Ovary (tissue), 9 donors: ENCODE results near the gene TEX2. TPM values are rescaled to one million over a fixed set of nuclear protein-coding genes. Genes with fewer than 3 reads are reported as not detected.
"Not testable (repeated sequence)": the region's sequence is repeated elsewhere in the genome, so short reads cannot be mapped to it uniquely, and the experiment has no call there.

Experiments used
- DNase-seq, 5 donors: peaks; one replicate each; pipeline ENCODE4 v3.0.0-alpha.2; 2019 to 2020
- H3K27ac ChIP-seq, 2 donors: fragments of 200-600 bp; one replicate each; pipeline versions ENCODE4 v1.5.1 to v1.8.0; 2019 to 2022
- H3K27me3 ChIP-seq: fragments of 200-600 bp; one replicate; pipeline ENCODE4 v1.8.0; 2022
- H3K36me3 ChIP-seq: fragments of 200-600 bp; sonication (generic); one replicate; pipeline ENCODE4 v1.5.1; 2019
- H3K4me1 ChIP-seq: one replicate; pipeline ENCODE4 v1.8.1; 2013; ENCODE audit warnings: mild to moderate bottlenecking, moderate library complexity; ENCODE audit not compliant: insufficient read depth
- H3K4me3 ChIP-seq: fragments of 200-600 bp; sonication (generic); one replicate; pipeline ENCODE4 v1.5.1; 2017
- H3K9me3 ChIP-seq, 2 donors: fragments of 200-600 bp in 1 of 2; sonication (generic) in 1 of 2; one replicate each; pipeline versions ENCODE4 v1.5.1 to v1.8.1; 2013 to 2019; ENCODE audit warnings: mild to moderate bottlenecking in 1 of 2, moderate library complexity in 1 of 2
- EP300 ChIP-seq: sonication (generic); formaldehyde crosslinking; IDR thresholded peaks from one replicate; pipeline ENCODE4 v1.6.1; 2017; ENCODE audit warnings: antibody characterized with exemption
- POLR2A ChIP-seq: fragments of 450-650 bp; IDR thresholded peaks from one replicate; pipeline ENCODE4 v1.6.1; 2017; ENCODE audit warnings: antibody characterized with exemption, mild to moderate bottlenecking, moderate library complexity
- WGBS, 3 donors: extraction: QIAGEN DNeasy Blood & Tissue Kit in 1 of 3; methylation state at CpG; one replicate each; pipeline versions ENCODE4 v1.1.5 to v1.1.7; 2013 to 2017; 5-methylcytosine and 5-hydroxymethylcytosine counted together
- intact Hi-C, 4 donors: fragments of 100-400 bp; cut with DNase I; formaldehyde crosslinking; loops; one replicate each; pipeline versions ENCODE4 v1.11.0 to v1.15.1; 2022 to 2023
- polyA plus RNA-seq, 2 donors: library from polyadenylated mRNA; stranded (reverse); fragments of 200-250 nt in 1 of 2; fragments of 350-450 nt in 1 of 2; fragmentation: Illumina TruSeq in 1 of 2; extraction: RNeasy Lipid Tissue Mini Kit (QIAGEN cat#74804) in 1 of 2; gene quantifications; one replicate each; pipeline ENCODE4 v1.2.3, GENCODE V29; 2013 to 2014
- total RNA-seq, 7 donors: library from RNA; depleted of rRNA in 2 of 7; stranded (reverse); fragments of >200 nt in 2 of 7; fragmentation: NEBNext Ultra II Directional in 3 of 7; extraction: Animal tissue kit (Norgen Biotek cat#: 25700) in 3 of 7; gene quantifications; one replicate each; pipeline versions ENCODE4 v1.1.0 to v1.2.4, GENCODE V29; 2016 to 2023
- TF ChIP-seq, protein P1 (sequence below), 3 donors: fragments of 450-650 bp in 2 of 3; fragments of 200-600 bp in 1 of 3; IDR thresholded peaks; one replicate each; pipeline versions ENCODE4 v1.5.1 to v1.8.0; 2016 to 2022; ENCODE audit warnings: antibody characterized with exemption in 3 of 3, mild to moderate bottlenecking in 1 of 3
- donor health status: DM: no; HTN: no; CAD: no; lungs with moderate emphysema.
- donor health status: DM: no; HTN: no; CAD: no.
- donor health status: Bipolar disorder and iron deficiency.
- donor health status: DM: yes; HTN: yes; CAD: no.
- donor health status: DM: no; HTN: no; CAD: no.
- donor health status: DM: yes; HTN: yes; CAD: no.

The TEX2 gene
- total and polyA plus RNA-seq, 9 donors: 13.9 to 36.7 (median 31.4) TPM

DNA sequence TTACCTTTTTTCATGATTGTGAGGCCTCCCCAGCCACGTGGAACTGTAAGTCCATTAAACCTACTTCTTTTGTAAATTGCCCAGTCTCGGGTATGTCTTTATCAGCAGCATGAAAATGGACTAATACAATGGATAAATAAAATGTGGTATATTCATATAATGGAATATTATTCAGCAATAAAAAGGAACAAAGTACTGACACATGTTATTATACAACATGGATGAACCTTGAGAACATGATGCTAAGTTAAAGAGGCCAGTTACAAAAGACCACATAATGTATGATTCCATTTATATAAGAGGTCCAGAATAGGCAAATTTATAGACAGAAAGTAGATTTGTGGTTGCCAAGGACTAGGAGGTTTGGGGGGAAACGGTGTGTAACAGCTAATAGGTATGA is 138.5 kb downstream of the TEX2 start:
- Histone ChIP-seq H3K4me3 (no peak overlapping the region), H3K9me3 (no peaks in the 10 kb centered on the region), H3K27ac (no peak overlapping the region), H3K36me3 (no peaks in the 10 kb centered on the region), H3K27me3 (no peaks in the 10 kb centered on the region), H3K4me1 (peaks cover 2% of the 10 kb centered on the region)
- intact Hi-C loops: no loop called here
- TF ChIP-seq EP300: no peak
- TF ChIP-seq, protein P1, sequence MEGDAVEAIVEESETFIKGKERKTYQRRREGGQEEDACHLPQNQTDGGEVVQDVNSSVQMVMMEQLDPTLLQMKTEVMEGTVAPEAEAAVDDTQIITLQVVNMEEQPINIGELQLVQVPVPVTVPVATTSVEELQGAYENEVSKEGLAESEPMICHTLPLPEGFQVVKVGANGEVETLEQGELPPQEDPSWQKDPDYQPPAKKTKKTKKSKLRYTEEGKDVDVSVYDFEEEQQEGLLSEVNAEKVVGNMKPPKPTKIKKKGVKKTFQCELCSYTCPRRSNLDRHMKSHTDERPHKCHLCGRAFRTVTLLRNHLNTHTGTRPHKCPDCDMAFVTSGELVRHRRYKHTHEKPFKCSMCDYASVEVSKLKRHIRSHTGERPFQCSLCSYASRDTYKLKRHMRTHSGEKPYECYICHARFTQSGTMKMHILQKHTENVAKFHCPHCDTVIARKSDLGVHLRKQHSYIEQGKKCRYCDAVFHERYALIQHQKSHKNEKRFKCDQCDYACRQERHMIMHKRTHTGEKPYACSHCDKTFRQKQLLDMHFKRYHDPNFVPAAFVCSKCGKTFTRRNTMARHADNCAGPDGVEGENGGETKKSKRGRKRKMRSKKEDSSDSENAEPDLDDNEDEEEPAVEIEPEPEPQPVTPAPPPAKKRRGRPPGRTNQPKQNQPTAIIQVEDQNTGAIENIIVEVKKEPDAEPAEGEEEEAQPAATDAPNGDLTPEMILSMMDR (IDR thresholded peaks at IDR 0.05): no peak
- no peak for TF ChIP-seq POLR2A
- 94 to 97% (median 94%) methylated on average over 3 of the region's 3 CpGs for WGBS, 3 donors
- no peak for DNase-seq

DNA sequence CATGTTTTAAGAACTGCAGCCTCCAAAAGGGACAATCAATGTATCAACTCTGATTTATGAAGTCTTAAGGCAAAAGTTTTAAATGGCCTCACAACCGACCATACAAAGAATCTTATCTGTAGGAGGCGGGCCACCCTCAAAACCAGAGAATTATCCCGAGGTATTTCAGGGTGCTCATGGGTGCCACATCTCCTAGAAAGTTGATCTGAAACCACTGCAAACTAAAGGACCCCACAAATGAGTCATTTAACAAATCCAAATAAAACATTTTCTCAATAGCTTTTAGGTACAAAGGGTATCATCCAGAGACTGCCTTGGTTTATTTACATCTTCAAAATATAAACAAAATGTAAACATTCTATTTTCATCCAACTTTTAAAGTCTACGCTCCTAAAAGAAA is 139.9 kb downstream of the TEX2 start:
- TF ChIP-seq POLR2A (no peak), EP300 (no peak)
- TF ChIP-seq, protein P1 (IDR thresholded peaks at IDR 0.05): no peak
- intact Hi-C loops: no loop called here
- H3K36me3 ChIP-seq: no peaks in the 10 kb centered on the region
- H3K4me1 ChIP-seq: peaks cover 8% of the 10 kb centered on the region
- H3K27me3 ChIP-seq: no peaks in the 10 kb centered on the region
- H3K9me3 ChIP-seq: no peaks in the 10 kb centered on the region
- no peak for DNase-seq
- 46 to 61% (median 57%) methylated on average over 4 of the region's 4 CpGs for WGBS, 3 donors
- H3K4me3 ChIP-seq: no peak overlapping the region
- no peak overlapping the region for H3K27ac ChIP-seq

DNA sequence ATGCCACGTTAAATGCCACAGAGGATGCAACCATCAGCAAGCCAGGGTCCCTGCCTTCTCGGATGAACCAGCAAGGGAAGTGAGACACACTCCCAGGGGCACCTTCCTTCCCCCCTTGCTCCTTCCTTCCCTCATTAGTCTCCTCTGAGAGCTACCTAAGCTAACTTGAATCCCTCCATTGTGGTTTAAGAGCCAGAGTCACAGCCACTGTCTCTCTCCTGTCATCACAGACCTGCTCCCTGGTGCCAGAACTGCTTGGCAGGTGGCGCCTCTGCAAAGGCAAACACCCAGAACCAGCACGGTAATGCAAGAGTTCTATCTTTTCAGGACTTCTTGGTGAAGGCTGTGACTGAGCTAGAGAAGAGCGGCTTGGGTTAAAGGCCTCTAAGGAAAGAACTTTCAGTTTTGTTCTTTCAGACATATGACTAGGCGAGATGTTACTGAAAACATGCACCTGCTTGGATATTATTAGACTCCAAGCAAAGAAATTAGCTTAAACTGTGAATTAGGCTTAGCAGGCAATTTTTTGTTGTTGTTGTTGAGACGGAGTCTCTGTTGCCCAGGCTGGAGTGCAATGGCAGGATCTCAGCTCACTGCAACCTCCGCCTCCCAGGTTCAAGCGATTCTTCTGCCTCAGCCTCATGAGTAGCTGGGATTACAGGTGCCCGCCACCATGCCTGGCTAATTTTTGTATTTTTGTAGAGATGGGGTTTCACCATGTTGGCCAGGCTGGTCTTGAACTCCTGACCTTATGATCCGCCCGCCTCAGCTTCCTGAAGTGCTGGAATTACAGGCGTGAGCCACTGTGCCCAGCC is 141.9 kb downstream of the TEX2 start:
- DNase-seq, H3K27me3 ChIP-seq, H3K4me3 ChIP-seq, H3K27ac ChIP-seq, intact Hi-C loops, H3K4me1 ChIP-seq, H3K36me3 ChIP-seq, H3K9me3 ChIP-seq: not testable (repeated sequence)
- WGBS, 3 donors: 94 to 96% (median 95%) methylated on average over 13 of the region's 13 CpGs

- peaks cover 12% of the 10 kb centered on the region for H3K4me1 ChIP-seq
- H3K27me3 ChIP-seq: no peaks in the 10 kb centered on the region
- H3K9me3 ChIP-seq: no peaks in the 10 kb centered on the region
- intact Hi-C loops: no loop called here
- DNase-seq: no peak
- WGBS, 3 donors: 80 to 92% (median 85%) methylated on average over 3 of the region's 3 CpGs
- no peak overlapping the region for H3K4me3 ChIP-seq
- TF ChIP-seq, protein P1 (IDR thresholded peaks at IDR 0.05): no peak
- TF ChIP-seq POLR2A: no peak
- no peak for TF ChIP-seq EP300
- no peak overlapping the region for H3K27ac ChIP-seq
- no peaks in the 10 kb centered on the region for H3K36me3 ChIP-seq
These were observed 142.8 kb downstream of the TEX2 start for GRCh38 chr17:64120159-64120810.
